22Rv1 (cell line): ENCODE data around the gene NEURL1B.
A peak's percentile ranks its signal among the peaks of the same experiment; 100 is the strongest.

Source experiments
- H3K27ac ChIP-seq: fragments of 450-650 bp; 2 replicates; pipeline ENCODE4 v1.5.1; 2017
- CTCF ChIP-seq: fragments of 450-650 bp; IDR thresholded peaks from 2 replicates; pipeline ENCODE4 v1.5.1; 2017; ENCODE audit warnings: mild to moderate bottlenecking
- ZFX ChIP-seq: fragments of 450-650 bp; IDR thresholded peaks from 2 replicates; pipeline ENCODE4 v1.6.1; 2017; ENCODE audit warnings: antibody characterized with exemption, borderline replicate concordance

Gene NEURL1B

GRCh38 chr5:172712610-172713009 is 71.5 kb downstream of the NEURL1B start:
- no peak overlapping the region for H3K27ac ChIP-seq
- TF ChIP-seq ZFX = no peak
- no peak for TF ChIP-seq CTCF

GRCh38 chr5:172713113-172713808 is 72.2 kb downstream of the NEURL1B start:
- no peak overlapping the region for H3K27ac ChIP-seq
- TF ChIP-seq CTCF (peak; percentile 91), ZFX (no peak)

GRCh38 chr5:172713809-172714490 is 72.9 kb downstream of the NEURL1B start:
- TF ChIP-seq CTCF = no peak
- no peak for TF ChIP-seq ZFX
- H3K27ac ChIP-seq = no peak overlapping the region

GRCh38 chr5:172714491-172715420 is 73.7 kb downstream of the NEURL1B start:
- no peak overlapping the region for H3K27ac ChIP-seq
- TF ChIP-seq ZFX = no peak
- peak; percentile 87 for TF ChIP-seq CTCF

GRCh38 chr5:172715421-172715780 is 74.3 kb downstream of the NEURL1B start:
- no peak overlapping the region for H3K27ac ChIP-seq
- TF ChIP-seq CTCF = no peak

- TF ChIP-seq CTCF (no peak), ZFX (no peak)
Observed at GRCh38 chr5:172715931-172716682, 75.0 kb downstream of the NEURL1B start.

More at GRCh38 chr5:172715931-172716682, 75.0 kb downstream of the NEURL1B start:
- no peak overlapping the region for H3K27ac ChIP-seq
